Lower leg skin (tissue), 4 donors: ENCODE results near the gene PLIN4. TPM values are rescaled to one million over a fixed set of nuclear protein-coding genes. Genes with fewer than 3 reads are reported as not detected.

ENCODE experiments used
- DNase-seq, 2 donors: peaks; one replicate each; pipeline ENCODE4 v3.0.0-alpha.2; 2019; ENCODE audit warnings: low spot score in 2 of 2
- H3K4me3 ChIP-seq: fragments of 200-600 bp; sonication (generic); 2 replicates; pipeline ENCODE4 v1.5.1; 2017; ENCODE audit warnings: mild to moderate bottlenecking, low read depth; ENCODE audit not compliant: poor library complexity, severe bottlenecking
- CTCF ChIP-seq, 3 donors: fragments of 450-650 bp; IDR thresholded peaks; one replicate each; pipeline ENCODE4 v1.5.1; 2016; ENCODE audit warnings: antibody characterized with exemption in 3 of 3, mild to moderate bottlenecking in 3 of 3, moderate library complexity in 2 of 3
- POLR2A ChIP-seq, 2 donors: fragments of 450-650 bp; IDR thresholded peaks; one replicate each; pipeline ENCODE4 v1.6.1; 2016 to 2017; ENCODE audit warnings: antibody characterized with exemption in 2 of 2, mild to moderate bottlenecking in 1 of 2, moderate library complexity in 1 of 2
- WGBS, 2 donors: methylation state at CpG; one replicate each; pipeline ENCODE4 v1.1.5; 2018; 5-methylcytosine and 5-hydroxymethylcytosine counted together
- intact Hi-C: fragments of 100-400 bp; cut with DNase I; formaldehyde crosslinking; loops from one replicate; pipeline ENCODE4 v1.15.0; 2023; ENCODE audit warnings: low total_unique reads
- total RNA-seq, 4 donors: library from RNA; depleted of rRNA; stranded (reverse); fragments of >200 nt; gene quantifications; one replicate each; pipeline ENCODE4 v1.1.0, GENCODE V29; 2016

PLIN4 gene
- total RNA-seq, 4 donors from 2014 or later = 10.6 to 55.1 (median 24.2) TPM

GRCh38 chr19:4524808-4525562, 6.7 kb upstream of the PLIN4 start:
- WGBS, 2 donors = 64 to 67% methylated on average over 22 to 23 of the region's 23 CpGs
- no peak overlapping the region for H3K4me3 ChIP-seq
- DNase-seq = peak in 1 of 2 donors; percentile 22
- intact Hi-C loops = loop anchor here (10.0 kb wide), 1 partner anchor 250 kb away; the partner anchor contains the start of gene SHD
- no peak for TF ChIP-seq POLR2A (IDR thresholded peaks at IDR 0.05)
- TF ChIP-seq CTCF (IDR thresholded peaks at IDR 0.05) = no peak

- intact Hi-C loops = loop anchor here (10.0 kb wide), 1 partner anchor 249 kb away; the partner anchor contains the start of gene SHD
- peak in 1 of 2 donors; percentile 22 for DNase-seq
- WGBS, 2 donors = 75 to 84% methylated on average over 37 to 52 of the region's 53 CpGs
- no peak overlapping the region for H3K4me3 ChIP-seq
- TF ChIP-seq POLR2A (IDR thresholded peaks at IDR 0.05) (no peak), CTCF (IDR thresholded peaks at IDR 0.05) (no peak)
These were observed 5.2 kb upstream of the PLIN4 start for GRCh38 chr19:4523306-4524110.

GRCh38 chr19:4522291-4523002, 4.2 kb upstream of the PLIN4 start:
- no peak overlapping the region for H3K4me3 ChIP-seq
- no peak for DNase-seq
- TF ChIP-seq POLR2A (IDR thresholded peaks at IDR 0.05) (no peak), CTCF (IDR thresholded peaks at IDR 0.05) (no peak)
- intact Hi-C loops = loop anchor here (10.0 kb wide), 1 partner anchor 248 kb away; the partner anchor contains the start of gene SHD
- WGBS, 2 donors = 83 to 89% methylated on average over 15 of the region's 15 CpGs

GRCh38 chr19:4521888-4522242, 3.6 kb upstream of the PLIN4 start:
- no peak overlapping the region for H3K4me3 ChIP-seq
- TF ChIP-seq CTCF (IDR thresholded peaks at IDR 0.05) (no peak), POLR2A (IDR thresholded peaks at IDR 0.05) (no peak)
- intact Hi-C loops = loop anchor here (10.0 kb wide), 1 partner anchor 247 kb away; the partner anchor contains the start of gene SHD
- no peak for DNase-seq
- 81 to 86% methylated on average over 5 of the region's 5 CpGs for WGBS, 2 donors

- 76 to 79% methylated on average over 11 of the region's 11 CpGs for WGBS, 2 donors
- intact Hi-C loops = loop anchor here (10.0 kb wide), 1 partner anchor 247 kb away; the partner anchor contains the start of gene SHD
- no peak for DNase-seq
- TF ChIP-seq POLR2A (IDR thresholded peaks at IDR 0.05) = no peak
- TF ChIP-seq CTCF (IDR thresholded peaks at IDR 0.05) = no peak
- H3K4me3 ChIP-seq = no peak overlapping the region
These were observed 3.0 kb upstream of the PLIN4 start for GRCh38 chr19:4521170-4521887.
